ENCODE measurements around the gene HTR6. TPM values are rescaled to one million over a fixed set of nuclear protein-coding genes. Genes with fewer than 3 reads are reported as not detected.
A peak's percentile ranks its signal among the peaks of the same experiment; 100 is the strongest.

HTR6 gene
- total RNA-seq, 1 experiment from 2014 or later: 0.10 TPM

DNA sequence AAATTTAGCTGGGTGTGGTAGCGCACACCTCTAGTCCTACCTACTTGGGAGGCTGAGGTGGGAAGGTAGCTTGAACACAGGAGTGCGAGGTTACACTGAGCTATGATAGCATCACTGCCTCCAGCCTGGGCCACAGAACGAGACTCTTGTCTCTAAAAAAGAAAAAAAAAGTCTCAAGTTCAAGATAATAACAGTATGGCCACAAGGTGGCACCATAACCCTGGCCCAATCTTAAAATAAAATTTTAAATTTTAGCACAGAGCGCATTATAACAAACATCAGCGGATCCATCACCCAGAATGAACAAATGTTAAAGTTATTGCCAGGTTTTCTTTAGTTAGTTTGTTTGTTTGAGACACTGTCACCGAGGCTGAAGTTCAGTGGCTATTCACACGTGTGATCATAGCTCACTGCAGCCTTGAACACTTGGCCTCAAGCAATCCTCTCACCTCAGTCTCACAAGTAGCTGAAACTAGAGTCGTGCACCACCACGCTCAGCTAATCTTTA lies 2.9 kb upstream of the HTR6 start:
- no peak overlapping the region for H3K4me3 ChIP-seq (ENCODE audit: low read depth in 2 of 2, low read length in 2 of 2)
- no peaks in the 10 kb centered on the region for H3K9me3 ChIP-seq (ENCODE audit: control insufficient read depth, insufficient read depth, low read depth, low read length)
- ChIA-PET CTCF (interaction anchor here (0.6 to 4.4 kb wide), 10 partner anchors 8 to 487 kb away, joined by 3 to 57 read pairs (median 3); no protein-coding TSS in a partner anchor), POLR2A (interaction anchor here (1.5 kb wide), 1 partner anchor 54 kb away, joined by 3 read pairs; no protein-coding TSS in a partner anchor)
- H3K4me1 ChIP-seq (ENCODE audit: control insufficient read depth, insufficient read depth, low read length): peaks cover 12% of the 10 kb centered on the region
- TF ChIP-seq SIN3A (IDR thresholded peaks at IDR 0.05; ENCODE audit: borderline replicate concordance, insufficient read depth, low read depth, low read length): no peak
- TF ChIP-seq POLR2AphosphoS5 (IDR thresholded peaks at IDR 0.05; ENCODE audit: low read depth, low read length): no peak
- TF ChIP-seq TCF7L2 (IDR thresholded peaks at IDR 0.05; ENCODE audit: low read depth, low read length): no peak
- TF ChIP-seq, protein P1, sequence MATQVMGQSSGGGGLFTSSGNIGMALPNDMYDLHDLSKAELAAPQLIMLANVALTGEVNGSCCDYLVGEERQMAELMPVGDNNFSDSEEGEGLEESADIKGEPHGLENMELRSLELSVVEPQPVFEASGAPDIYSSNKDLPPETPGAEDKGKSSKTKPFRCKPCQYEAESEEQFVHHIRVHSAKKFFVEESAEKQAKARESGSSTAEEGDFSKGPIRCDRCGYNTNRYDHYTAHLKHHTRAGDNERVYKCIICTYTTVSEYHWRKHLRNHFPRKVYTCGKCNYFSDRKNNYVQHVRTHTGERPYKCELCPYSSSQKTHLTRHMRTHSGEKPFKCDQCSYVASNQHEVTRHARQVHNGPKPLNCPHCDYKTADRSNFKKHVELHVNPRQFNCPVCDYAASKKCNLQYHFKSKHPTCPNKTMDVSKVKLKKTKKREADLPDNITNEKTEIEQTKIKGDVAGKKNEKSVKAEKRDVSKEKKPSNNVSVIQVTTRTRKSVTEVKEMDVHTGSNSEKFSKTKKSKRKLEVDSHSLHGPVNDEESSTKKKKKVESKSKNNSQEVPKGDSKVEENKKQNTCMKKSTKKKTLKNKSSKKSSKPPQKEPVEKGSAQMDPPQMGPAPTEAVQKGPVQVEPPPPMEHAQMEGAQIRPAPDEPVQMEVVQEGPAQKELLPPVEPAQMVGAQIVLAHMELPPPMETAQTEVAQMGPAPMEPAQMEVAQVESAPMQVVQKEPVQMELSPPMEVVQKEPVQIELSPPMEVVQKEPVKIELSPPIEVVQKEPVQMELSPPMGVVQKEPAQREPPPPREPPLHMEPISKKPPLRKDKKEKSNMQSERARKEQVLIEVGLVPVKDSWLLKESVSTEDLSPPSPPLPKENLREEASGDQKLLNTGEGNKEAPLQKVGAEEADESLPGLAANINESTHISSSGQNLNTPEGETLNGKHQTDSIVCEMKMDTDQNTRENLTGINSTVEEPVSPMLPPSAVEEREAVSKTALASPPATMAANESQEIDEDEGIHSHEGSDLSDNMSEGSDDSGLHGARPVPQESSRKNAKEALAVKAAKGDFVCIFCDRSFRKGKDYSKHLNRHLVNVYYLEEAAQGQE (IDR thresholded peaks at IDR 0.05; ENCODE audit: insufficient read depth in 1 of 2, low read depth in 2 of 2, low read length in 1 of 2): no peak
- TF ChIP-seq, protein P2, sequence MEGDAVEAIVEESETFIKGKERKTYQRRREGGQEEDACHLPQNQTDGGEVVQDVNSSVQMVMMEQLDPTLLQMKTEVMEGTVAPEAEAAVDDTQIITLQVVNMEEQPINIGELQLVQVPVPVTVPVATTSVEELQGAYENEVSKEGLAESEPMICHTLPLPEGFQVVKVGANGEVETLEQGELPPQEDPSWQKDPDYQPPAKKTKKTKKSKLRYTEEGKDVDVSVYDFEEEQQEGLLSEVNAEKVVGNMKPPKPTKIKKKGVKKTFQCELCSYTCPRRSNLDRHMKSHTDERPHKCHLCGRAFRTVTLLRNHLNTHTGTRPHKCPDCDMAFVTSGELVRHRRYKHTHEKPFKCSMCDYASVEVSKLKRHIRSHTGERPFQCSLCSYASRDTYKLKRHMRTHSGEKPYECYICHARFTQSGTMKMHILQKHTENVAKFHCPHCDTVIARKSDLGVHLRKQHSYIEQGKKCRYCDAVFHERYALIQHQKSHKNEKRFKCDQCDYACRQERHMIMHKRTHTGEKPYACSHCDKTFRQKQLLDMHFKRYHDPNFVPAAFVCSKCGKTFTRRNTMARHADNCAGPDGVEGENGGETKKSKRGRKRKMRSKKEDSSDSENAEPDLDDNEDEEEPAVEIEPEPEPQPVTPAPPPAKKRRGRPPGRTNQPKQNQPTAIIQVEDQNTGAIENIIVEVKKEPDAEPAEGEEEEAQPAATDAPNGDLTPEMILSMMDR (IDR thresholded peaks at IDR 0.05): peak; percentile 88
- DNase-seq (ENCODE audit: low read depth, low spot score) (no peak), ATAC-seq (no peak)
- no TSS peak for BruUV-seq (replicated peaks)
- no peaks in the 10 kb centered on the region for H3K36me3 ChIP-seq (ENCODE audit: control insufficient read depth, insufficient read depth, low read length)
- intact Hi-C loops (cut with micrococcal nuclease; ENCODE audit: unreplicated experiment): loop anchor here (2.0 kb wide), 1 partner anchor 45 kb away; no protein-coding TSS in a partner anchor
- in situ Hi-C loops (cut with HindIII; ENCODE audit: low pct_unique_long_range_greater_than_20kb, low sequenced_read_pairs): no loop called here
- H3K27me3 ChIP-seq (ENCODE audit: control insufficient read depth, insufficient read depth, low read length): peaks cover 5% of the 10 kb centered on the region; the same call in 1 of the 2 replicates
- no peak overlapping the region for H3K27ac ChIP-seq (ENCODE audit: low read length)

DNA sequence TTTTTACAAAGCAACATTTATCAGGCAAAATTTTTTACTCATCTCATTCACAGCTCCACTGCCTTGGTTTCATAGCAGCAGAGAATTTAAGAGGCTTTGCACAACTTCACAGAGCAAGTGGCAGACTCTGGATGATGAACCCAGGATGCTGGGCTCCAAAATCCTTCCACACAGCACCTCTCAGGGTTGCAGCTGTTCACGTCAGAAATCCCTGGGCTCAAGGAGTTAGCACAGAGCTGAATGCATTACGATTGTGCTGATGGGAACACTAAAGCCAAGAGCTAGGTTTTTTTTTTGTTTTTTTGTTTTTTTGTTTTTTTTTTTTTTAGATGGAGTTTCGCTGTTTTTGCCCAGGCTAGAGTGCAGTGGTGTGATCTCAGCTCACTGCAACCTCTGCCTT lies 2.4 kb upstream of the HTR6 start:
- in situ Hi-C loops (cut with HindIII; ENCODE audit: low pct_unique_long_range_greater_than_20kb, low sequenced_read_pairs) (no loop called here), intact Hi-C loops (cut with micrococcal nuclease; ENCODE audit: unreplicated experiment) (loop anchor here (2.0 kb wide), 1 partner anchor 44 kb away; no protein-coding TSS in a partner anchor)
- no peaks in the 10 kb centered on the region for H3K36me3 ChIP-seq (ENCODE audit: control insufficient read depth, insufficient read depth, low read length)
- CTCF ChIA-PET: interaction anchor here (0.6 to 4.4 kb wide), 8 partner anchors 9 to 491 kb away, joined by 3 to 57 read pairs (median 3); no protein-coding TSS in a partner anchor
- H3K27me3 ChIP-seq (ENCODE audit: control insufficient read depth, insufficient read depth, low read length): peaks cover 5% of the 10 kb centered on the region; the same call in 1 of the 2 replicates
- no TSS peak for BruUV-seq (replicated peaks)
- TF ChIP-seq POLR2AphosphoS5 (IDR thresholded peaks at IDR 0.05; ENCODE audit: low read depth, low read length) (no peak), TCF7L2 (IDR thresholded peaks at IDR 0.05; ENCODE audit: low read depth, low read length) (no peak), SIN3A (IDR thresholded peaks at IDR 0.05; ENCODE audit: borderline replicate concordance, insufficient read depth, low read depth, low read length) (no peak)
- TF ChIP-seq, protein P1 (IDR thresholded peaks at IDR 0.05; ENCODE audit: insufficient read depth in 1 of 2, low read depth in 2 of 2, low read length in 1 of 2): no peak
- TF ChIP-seq, protein P2 (IDR thresholded peaks at IDR 0.05): no peak
- no peak for ATAC-seq
- no peak overlapping the region for H3K4me3 ChIP-seq (ENCODE audit: low read depth in 2 of 2, low read length in 2 of 2)
- POLR2A ChIA-PET: interaction anchor here (1.5 kb wide), 1 partner anchor 54 kb away, joined by 3 read pairs; no protein-coding TSS in a partner anchor
- no peak overlapping the region for H3K27ac ChIP-seq (ENCODE audit: low read length)
- DNase-seq (ENCODE audit: low read depth, low spot score): no peak
- no peaks in the 10 kb centered on the region for H3K9me3 ChIP-seq (ENCODE audit: control insufficient read depth, insufficient read depth, low read depth, low read length)
- peaks cover 12% of the 10 kb centered on the region for H3K4me1 ChIP-seq (ENCODE audit: control insufficient read depth, insufficient read depth, low read length)

Measured in Panc1 (cell line).